Stimulated activated CD4-positive, alpha-beta T cell treated with anti-CD3 and anti-CD28 coated beads, TNF-alpha, amount 100 ng/mL, for 1 hour (primary cell): ENCODE measurements around the gene CCDC152.
"Not testable (repeated sequence)": the region's sequence is repeated elsewhere in the genome, so short reads cannot be mapped to it uniquely, and the experiment has no call there.

Experiments used
- DNase-seq, 3 donors: peaks; one replicate each; pipeline ENCODE4 v3.0.0-alpha.2; 2020; ENCODE audit warnings: low read depth in 3 of 3, low spot score in 1 of 3

The CCDC152 gene, protein sequence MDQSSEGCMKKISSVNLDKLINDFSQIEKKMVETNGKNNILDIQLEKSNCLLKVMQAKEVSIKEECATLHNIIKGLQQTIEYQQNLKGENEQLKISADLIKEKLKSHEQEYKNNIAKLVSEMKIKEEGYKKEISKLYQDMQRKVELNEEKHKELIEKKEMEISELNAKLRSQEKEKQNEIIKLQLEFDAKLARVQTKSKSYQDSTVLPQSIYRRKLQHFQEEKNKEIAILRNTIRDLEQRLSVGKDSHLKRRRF

DNA sequence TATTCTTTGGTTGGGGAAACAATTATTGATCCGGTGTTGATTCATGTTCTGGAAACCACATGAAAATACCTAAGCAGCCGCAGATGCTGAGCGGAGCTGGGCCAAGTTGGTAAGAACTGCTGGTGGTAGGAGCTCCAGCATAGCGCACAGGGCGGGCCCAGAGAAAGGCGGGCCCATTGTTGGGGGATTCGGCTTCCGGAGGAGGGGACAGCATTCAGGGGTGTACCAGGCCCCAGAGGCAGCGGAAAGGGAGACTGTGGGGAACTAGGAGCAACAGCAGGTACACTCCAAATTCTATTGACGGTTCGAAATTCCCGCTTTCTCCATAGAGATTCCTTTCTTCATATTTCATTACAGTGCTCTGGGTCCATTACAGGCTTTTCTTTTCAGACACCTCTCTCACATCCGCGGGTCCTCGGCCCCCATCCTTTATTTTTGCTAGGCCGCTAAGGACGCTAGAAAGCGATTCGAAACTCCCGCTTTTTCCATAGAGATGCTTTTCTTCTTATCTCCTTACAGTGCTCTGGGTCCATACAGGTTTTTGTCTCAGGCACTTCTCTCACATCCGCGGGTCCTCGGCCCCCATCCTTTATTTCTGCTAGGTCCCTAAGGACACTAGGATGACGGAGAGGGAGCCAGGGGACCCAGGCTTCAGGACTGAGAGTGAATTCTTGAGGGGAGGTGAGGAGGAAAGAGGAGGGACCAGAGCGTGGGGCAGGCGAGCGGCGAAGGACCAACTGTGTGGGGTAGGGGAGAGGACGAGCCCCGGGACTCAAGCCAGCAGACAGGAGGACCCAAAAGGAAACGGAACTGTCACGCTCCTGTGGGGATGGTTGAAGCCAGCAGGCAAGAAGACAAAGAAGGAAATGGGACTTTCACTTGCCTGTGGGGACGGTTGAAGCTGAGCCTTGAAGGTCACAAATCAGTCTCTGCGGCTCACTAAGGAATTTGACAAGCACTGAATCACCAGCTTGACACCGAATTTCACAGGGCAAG lies at the start of gene CCDC152:
TSS of gene CCDC152 (plus strand) at position 213 of the 996 bp plus-strand sequence. CDS start 2,304 bp downstream, outside the sequence.
- DNase-seq: peak in 2 of 3 donors; percentile 24 to 42

DNA sequence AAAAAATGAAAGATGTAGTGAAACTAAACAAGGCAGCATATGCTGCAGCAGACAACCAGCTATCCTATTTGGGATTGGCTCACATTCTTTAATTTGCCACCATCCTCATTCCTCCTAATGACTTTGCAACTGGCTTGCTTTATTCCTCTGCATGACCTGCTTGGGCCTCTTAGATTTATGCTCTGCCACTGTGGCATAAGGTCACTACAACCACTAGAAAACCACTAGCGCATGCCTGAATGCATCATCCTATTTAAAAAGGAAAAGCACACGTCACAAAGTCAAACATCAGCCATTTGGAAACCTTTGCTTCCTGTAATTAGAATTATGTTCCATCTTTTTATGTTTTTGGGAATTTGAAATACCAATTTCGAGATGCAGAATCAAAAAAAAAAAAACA lies 40.8 kb upstream of the CCDC152 start:
- DNase-seq: no peak

DNA sequence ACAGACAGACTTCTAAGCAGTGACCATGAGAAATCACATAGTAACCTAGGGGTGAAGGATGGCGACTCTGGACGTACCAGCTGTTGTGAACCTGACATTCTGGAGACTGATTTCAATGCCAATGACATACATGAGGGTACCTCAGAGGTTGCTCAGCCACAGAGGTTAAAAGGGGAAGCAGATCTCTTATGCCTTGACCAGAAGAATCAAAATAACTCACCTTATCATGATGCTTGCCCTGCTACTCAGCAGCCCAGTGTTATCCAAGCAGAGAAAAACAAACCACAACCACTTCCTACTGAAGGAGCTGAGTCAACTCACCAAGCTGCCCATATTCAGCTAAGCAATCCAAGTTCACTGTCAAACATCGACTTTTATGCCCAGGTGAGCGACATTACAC lies 38.0 kb upstream of the CCDC152 start:
- no peak for DNase-seq

DNA sequence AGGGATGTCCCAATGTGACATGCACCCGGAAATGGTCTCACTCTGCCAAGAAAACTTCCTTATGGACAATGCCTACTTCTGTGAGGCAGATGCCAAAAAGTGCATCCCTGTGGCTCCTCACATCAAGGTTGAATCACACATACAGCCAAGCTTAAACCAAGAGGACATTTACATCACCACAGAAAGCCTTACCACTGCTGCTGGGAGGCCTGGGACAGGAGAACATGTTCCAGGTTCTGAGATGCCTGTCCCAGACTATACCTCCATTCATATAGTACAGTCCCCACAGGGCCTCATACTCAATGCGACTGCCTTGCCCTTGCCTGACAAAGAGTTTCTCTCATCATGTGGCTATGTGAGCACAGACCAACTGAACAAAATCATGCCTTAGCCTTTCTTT lies 37.6 kb upstream of the CCDC152 start:
- DNase-seq: no peak

DNA sequence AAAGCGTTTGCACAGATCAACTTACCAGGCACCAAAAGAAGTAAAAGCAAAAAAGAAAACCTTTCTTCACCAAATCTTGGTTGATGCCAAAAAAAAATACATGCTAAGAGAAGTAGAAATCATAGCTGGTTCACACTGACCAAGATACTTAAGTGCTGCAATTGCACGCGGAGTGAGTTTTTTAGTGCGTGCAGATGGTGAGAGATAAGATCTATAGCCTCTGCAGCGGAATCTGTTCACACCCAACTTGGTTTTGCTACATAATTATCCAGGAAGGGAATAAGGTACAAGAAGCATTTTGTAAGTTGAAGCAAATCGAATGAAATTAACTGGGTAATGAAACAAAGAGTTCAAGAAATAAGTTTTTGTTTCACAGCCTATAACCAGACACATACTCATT lies 36.4 kb upstream of the CCDC152 start:
- DNase-seq: no peak

DNA sequence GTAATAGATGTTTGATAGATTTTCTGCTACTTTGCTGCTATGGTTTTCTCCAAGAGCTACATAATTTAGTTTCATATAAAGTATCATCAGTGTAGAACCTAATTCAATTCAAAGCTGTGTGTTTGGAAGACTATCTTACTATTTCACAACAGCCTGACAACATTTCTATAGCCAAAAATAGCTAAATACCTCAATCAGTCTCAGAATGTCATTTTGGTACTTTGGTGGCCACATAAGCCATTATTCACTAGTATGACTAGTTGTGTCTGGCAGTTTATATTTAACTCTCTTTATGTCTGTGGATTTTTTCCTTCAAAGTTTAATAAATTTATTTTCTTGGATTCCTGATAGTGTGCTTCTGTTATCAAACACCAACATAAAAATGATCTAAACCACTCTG lies 35.1 kb upstream of the CCDC152 start:
- DNase-seq: no peak

DNA sequence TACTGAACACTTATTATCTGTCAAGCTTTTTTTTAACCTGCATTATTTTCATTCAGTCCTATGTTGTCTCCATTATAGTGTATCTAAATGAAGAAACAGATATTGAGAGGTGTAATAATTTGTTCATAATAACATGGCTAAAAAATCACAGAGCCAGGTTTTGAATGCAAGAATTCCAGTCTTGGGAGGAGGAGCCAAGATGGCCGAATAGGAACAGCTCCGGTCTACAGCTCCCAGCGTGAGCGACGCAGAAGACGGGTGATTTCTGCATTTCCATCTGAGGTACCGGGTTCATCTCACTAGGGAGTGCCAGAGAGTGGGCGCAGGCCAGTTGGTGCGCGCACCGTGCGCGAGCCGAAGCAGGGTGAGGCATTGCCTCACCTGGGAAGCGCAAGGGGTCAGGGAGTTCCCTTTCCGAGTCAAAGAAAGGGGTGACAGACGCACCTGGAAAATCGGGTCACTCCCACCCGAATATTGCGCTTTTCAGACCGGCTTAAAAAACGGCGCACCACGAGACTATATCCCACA lies 22.0 kb upstream of the CCDC152 start:
- not testable (repeated sequence) for DNase-seq

DNA sequence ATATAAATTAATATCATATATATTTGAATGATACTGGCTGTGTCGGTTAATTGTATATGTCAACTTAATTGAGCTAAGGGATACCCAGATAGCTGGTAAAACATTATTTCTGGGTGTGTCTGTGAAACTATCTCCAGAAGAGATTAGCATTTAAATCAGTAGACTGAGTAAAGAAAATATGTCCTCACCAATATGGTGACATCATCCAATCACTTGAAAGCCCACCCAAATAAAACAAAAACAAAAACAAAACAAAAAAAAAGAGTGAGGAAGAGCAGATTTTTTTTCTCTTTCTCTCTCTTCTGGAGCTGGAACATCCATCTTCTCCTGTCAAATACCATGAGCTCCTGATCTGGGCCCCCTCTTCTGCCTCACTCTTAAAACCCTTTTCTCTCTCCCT lies 15.7 kb upstream of the CCDC152 start:
- DNase-seq: no peak

DNA sequence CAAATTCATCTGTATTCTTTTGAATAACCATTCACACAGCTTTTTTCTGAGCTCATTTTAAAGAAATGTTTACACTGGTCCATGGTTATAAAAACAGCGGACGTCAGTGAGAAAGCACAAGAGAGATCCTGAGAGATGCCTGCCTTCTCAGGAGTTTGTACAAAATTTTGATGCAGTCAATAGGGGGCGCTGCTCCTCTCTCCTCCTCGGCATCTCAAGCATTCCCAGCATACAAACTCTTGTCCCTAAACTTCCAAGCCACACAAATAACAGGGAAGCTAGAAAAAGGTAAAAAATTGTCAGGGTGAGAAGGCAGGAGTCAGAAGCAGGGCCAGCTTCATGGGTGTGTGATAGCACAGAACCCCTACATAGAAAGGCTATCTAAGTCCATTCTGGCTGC lies 11.2 kb upstream of the CCDC152 start:
- DNase-seq: no peak

DNA sequence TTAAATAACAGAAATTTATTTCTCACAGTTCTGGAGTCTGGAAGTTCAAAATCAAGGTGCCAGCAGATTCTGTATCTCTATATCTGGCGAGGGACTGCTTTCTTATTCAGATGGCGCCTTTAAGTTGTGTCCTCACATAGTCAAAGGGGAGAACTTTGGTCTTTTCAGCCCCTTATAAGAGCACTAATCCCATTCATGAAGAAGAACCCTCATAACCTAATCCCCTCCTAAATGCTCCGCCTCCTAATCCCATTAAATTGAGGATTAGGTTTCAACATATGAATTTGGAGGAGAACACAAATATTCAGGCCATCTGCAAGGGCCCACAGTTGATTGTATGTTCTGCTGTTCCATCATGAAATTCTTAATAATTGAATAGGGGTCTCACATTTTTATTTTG lies 10.8 kb upstream of the CCDC152 start:
- no peak for DNase-seq

DNA sequence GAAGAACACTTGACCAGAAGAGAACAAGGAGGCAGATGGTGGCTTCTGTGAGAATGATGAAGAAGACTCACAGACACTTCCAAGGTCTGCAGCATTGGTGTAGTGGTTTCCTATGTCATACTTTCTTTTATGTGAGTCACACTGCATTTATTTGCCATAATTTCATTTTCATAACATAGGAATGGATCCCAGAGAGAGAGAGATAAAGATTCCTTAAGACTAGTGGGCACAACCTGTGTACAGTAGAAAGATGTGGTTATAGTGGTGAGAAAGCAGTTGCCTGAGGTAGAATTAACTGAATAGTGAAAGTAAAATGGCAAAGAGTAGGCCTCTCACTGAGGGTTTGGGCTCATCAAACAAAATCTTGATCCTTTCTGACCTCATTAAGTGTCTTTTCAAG lies 7.6 kb upstream of the CCDC152 start:
- DNase-seq: no peak

DNA sequence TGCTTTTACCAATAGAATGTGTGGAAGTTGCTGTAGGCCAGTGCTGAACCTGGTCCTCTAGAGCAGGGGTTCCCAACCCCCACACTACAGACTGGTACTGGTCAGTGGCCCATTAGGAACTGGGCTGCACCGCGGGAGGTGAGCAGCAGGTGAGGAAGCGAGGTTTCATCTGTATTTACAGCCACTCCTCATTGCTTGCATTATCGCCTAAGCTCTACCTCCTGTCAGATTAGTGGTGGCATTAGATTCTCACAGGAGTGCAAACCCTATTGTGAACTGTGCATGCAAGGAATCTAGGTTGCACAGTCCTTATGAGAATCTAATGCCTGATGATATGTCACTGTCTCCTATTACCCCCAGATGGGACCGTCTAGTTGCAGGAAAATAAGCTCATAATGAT lies 6.1 kb upstream of the CCDC152 start:
- DNase-seq: no peak

DNA sequence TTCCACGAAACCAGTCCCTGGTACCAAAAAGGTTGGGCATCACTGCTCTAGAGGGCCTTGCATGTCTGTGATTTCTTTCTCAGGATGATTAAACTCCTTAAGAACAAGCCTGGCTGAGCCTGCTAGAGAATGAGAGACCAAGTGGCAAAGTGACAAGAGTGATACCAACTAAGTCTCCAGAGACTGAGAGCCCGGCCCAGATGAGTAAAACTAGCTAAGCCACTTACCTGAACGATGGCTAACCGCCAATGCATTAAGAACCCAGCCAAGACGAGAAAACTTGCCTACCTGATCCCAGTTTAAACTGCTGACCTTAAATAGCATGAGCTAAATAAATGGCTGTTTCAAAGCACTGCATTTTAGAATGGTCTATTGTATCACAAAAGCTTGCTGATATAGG lies 5.6 kb upstream of the CCDC152 start:
- DNase-seq: no peak

DNA sequence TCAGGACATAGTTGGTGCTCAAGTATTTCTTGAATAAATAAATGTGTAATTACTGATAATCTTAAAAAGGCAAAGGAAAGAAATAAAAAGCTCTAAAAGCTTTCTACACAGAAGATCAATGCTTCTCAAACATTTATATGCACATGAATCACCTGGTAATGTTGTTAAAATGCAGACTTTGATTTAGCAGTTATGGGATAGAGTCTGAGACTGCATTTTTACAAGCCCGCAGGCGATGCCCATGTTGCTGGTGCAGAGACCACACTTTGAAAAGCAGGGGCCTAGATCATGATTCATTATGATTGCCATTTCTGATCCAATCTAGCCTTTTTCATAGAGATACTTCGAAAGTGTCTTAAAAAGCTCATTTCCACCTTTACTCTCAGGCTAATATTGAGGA lies 3.5 kb upstream of the CCDC152 start:
- no peak for DNase-seq

DNA sequence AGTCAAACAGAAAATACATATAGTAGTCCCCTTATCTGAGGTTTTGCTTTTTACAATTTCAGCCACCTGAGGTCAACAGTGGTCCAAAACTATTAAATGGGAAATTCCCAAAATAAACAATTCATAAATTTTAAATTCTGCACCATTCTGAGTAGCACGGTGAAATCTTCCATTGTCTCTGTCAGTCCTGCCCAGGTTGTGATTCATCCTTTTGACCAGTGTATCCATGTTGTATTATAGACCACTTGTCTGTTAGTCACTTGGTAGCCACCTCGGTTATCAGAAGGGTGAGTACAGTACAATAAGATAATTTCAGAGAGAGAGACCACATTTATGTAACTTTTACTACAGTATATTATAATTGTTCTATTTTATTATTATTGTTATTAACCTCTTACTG lies 2.8 kb downstream of the CCDC152 start:
- DNase-seq: no peak

DNA sequence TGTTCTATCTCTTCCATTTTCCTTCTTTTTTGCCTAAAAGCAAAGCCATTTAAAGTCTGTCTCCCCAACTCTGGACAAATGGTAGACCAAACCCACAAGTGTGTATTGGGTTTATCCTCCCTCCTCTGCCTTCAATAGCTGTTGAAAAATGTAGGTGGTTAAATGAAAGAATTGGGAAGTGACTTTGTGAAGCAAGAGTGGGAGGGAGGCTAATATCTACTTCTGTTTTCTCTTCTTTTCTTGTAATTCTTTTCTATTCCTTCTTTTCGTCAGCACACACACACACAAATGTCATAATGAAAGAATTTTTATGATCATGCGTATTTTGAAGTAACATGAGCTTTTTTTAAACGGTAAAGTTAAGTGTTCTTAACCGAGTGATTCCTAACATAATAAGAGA lies 3.8 kb downstream of the CCDC152 start:
- no peak for DNase-seq

DNA sequence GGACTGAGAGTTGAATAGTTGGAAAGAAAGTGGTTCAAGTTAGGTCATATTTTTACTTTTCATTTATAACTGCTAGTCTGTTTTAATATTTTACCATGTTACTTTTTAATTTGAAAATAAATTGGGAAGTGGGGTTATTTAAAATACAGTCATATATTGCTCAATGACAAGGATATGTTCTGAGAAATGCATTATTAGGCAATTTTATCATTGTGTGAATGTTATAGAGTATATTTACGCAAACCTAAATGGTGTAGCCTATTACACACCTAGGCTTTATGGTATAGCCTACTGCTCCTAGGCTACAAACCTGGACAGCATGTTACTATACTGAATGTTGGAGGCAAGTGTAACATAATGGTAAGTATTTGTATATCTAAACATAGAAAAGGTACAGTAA lies 5.2 kb downstream of the CCDC152 start:
- no peak for DNase-seq

DNA sequence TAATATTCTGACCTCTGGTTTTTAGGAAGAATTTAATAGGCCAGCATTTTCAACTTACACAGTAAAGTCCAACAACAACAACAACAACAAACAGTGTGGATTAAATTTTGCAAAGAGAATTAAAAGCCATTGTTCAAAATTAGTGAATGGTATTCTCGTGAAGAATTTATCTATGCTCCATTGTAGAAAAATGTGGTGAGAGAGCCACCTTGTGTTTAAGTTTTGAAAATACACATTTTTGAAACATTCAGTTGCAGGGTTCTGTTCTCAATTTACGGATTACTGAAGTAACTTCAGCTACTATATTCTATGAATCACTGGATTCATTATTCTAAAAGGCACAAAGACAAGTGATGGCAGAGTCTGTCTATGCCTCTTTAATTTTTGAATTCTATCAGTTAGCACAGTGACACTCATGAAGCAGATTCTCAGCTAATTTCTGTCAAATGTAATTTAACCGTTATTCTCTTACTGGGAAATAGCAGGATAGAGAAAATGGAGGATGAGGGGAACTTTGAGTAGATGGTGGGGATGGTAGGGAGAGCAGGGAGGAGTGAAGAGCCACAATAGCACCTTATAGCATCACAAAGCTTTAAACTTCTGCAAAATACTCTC lies 11.0 kb downstream of the CCDC152 start:
- DNase-seq: no peak

DNA sequence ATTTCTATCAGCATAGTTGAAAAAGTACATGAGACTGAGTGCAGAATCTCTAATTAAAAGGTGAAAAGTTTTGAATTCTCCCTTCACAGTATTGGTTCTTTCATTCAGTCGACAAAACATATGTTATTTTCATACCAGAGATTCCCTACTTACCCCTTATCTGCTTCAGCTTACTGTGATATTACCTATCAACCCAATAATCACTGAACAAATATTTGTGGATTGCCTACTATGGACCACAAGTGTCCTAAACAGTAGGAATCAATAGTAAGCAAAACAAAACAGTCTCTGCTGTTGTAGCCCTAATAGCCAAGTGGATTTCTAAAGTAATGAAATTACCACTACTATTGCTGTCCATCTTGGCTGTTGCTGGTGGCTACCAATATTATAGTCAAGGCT lies 11.5 kb downstream of the CCDC152 start:
- no peak for DNase-seq

DNA sequence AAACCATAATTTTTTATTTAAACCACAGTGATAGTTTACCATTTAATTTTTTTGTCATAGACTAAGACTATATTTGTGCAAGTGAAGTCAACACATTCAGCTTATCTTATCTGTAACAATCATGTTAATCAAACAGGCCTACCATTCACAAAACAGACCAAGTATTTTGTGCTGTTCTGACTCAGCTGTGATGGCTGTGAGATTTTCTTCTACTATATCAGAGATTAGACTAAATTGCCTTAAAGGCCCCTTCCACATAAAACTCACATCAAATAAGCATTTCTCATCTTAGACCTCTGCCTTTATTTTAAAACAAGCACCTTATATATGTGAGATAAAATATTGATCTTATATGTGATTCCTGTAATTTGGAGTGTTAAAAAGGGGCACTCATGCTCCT lies 13.4 kb downstream of the CCDC152 start:
- DNase-seq: no peak

DNA sequence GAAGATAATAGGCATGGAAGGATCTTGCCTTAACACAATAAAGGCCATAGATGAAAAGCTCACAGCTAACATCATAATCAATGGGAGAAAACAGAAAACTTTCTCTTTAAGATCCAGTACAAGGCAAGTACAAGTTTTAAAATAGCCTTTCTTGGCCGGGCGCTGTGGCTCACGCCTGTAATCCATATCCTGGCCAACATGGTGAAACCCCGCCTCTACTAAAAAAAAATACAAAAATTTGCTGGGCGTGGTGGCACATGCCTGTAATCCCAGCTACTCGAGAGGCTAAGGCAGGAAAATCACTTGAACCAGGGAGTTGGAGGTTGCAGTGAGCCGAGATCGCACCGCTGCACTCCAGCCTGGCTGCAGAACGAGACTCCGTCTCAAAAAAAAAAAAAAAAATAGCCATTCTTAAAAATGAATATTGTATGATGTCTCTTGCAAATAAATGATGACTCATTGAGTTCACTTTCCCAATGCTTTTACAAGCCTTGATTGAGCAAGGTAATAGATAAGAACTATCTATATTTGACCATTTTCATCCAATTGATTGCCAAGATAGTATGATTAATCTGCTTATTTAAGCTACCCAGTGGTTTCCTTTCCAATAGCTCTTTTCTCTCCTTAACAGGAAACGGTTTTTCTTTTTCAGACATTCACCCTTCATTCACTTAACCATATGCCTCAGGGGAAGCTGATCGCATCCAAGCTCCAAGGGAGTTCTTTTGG lies 15.8 kb downstream of the CCDC152 start:
- DNase-seq: no peak
